Measurements from ENCODE around the gene SNCA. TPM values are rescaled to one million over a fixed set of nuclear protein-coding genes. Genes with fewer than 3 reads are reported as not detected.

Gene SNCA
- total RNA-seq, 4 donors from 2014 or later: 1.2 to 9.1 (median 2.6) TPM

DNA sequence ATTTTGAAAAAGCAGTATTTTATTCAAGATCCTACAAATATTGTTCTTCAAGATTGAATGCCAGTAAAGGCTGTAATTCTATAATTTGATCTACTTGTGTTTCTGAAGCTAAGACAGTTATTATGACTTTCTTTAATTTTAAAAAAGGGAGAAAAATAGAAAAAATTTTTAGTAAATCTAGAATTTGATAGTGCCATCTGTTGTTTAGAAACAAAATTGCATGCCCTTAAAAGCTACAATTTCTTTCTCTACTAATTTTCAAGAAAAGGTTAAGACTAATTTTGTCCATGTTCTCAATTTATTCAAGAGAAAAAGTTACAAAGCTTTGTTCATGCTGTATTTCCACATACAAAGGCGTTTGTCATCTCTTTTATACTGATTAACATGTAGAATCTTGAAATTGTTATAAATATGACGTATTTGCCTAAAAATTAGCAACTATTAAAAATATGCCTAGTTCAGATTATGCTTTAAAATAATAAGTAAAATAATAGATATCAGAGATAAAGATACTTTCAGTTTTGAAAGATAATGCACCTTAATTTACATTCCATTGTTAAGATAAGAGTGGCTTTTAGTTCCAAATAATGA is 32.1 kb upstream of the SNCA start:
- no peak overlapping the region for H3K4me3 ChIP-seq
- no peaks in the 10 kb centered on the region for H3K27me3 ChIP-seq
- TF ChIP-seq, protein P1, sequence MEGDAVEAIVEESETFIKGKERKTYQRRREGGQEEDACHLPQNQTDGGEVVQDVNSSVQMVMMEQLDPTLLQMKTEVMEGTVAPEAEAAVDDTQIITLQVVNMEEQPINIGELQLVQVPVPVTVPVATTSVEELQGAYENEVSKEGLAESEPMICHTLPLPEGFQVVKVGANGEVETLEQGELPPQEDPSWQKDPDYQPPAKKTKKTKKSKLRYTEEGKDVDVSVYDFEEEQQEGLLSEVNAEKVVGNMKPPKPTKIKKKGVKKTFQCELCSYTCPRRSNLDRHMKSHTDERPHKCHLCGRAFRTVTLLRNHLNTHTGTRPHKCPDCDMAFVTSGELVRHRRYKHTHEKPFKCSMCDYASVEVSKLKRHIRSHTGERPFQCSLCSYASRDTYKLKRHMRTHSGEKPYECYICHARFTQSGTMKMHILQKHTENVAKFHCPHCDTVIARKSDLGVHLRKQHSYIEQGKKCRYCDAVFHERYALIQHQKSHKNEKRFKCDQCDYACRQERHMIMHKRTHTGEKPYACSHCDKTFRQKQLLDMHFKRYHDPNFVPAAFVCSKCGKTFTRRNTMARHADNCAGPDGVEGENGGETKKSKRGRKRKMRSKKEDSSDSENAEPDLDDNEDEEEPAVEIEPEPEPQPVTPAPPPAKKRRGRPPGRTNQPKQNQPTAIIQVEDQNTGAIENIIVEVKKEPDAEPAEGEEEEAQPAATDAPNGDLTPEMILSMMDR (IDR thresholded peaks at IDR 0.05): peak in 5 of 6 experiments; percentile 16 to 37 (median 27)
- no peak for TF ChIP-seq POLR2A (IDR thresholded peaks at IDR 0.05)
- H3K9me3 ChIP-seq: no peaks in the 10 kb centered on the region
- no peak overlapping the region for H3K27ac ChIP-seq
- DNase-seq: no peak
- no peaks in the 10 kb centered on the region for H3K36me3 ChIP-seq
- H3K4me1 ChIP-seq: no peaks in the 10 kb centered on the region

DNA sequence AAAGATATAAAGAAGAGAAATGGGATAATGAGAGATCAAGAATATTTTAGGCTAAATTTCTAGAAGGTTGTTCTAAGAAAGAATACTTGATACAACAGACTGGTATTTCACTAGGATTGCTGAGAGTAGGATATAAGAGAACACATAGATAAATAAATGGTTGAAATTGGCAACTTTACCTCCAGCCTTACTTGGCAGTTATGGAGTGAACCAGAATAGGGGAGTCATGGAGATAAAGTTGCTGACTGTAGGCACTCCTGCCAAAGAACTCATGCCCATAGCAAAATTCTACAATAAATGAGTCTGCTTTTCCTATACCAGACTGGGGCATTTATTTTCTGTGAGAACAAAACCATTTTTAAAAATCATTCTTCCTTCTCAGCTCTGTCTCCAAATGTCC is 31.3 kb upstream of the SNCA start:
- Histone ChIP-seq H3K4me1 (no peaks in the 10 kb centered on the region), H3K27me3 (no peaks in the 10 kb centered on the region), H3K27ac (no peak overlapping the region), H3K4me3 (no peak overlapping the region), H3K36me3 (no peaks in the 10 kb centered on the region), H3K9me3 (no peaks in the 10 kb centered on the region)
- no peak for DNase-seq
- TF ChIP-seq, protein P1 (IDR thresholded peaks at IDR 0.05): no peak
- TF ChIP-seq POLR2A (IDR thresholded peaks at IDR 0.05): no peak

DNA sequence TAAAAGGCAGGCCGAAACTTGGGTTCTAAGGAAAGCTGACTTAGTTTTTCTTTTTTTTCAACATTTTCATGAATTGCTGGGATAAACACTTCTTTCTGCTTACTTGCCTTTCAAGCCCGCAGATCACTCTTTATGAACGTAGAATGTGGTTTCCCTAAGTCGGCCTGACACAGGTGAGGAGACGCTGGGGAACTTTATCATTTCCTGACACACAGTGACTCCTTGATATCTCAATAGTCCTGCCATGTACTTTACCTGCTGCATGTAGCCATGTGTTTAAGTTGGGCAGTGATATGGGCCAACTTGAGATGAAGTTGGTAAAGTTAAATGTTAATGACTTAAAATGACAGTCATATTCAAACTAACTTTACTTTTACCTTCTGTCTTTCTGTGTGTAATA is 26.6 kb upstream of the SNCA start:
- TF ChIP-seq, protein P1 (IDR thresholded peaks at IDR 0.05): no peak
- TF ChIP-seq POLR2A (IDR thresholded peaks at IDR 0.05): no peak
- Histone ChIP-seq H3K4me1 (no peaks in the 10 kb centered on the region), H3K9me3 (no peaks in the 10 kb centered on the region), H3K27me3 (no peaks in the 10 kb centered on the region), H3K36me3 (no peaks in the 10 kb centered on the region), H3K27ac (no peak overlapping the region), H3K4me3 (no peak overlapping the region)
- DNase-seq: no peak

GRCh38 chr4:89860971-89861370 is 24.0 kb upstream of the SNCA start:
- DNase-seq: no peak
- H3K4me1 ChIP-seq: no peaks in the 10 kb centered on the region
- TF ChIP-seq, protein P1 (IDR thresholded peaks at IDR 0.05): no peak
- no peak for TF ChIP-seq POLR2A (IDR thresholded peaks at IDR 0.05)

GRCh38 chr4:89855236-89855635 is 18.3 kb upstream of the SNCA start:
- H3K4me3 ChIP-seq: no peak overlapping the region
- H3K4me1 ChIP-seq: no peaks in the 10 kb centered on the region
- DNase-seq: no peak
- no peaks in the 10 kb centered on the region for H3K36me3 ChIP-seq
- no peaks in the 10 kb centered on the region for H3K9me3 ChIP-seq
- H3K27me3 ChIP-seq: no peaks in the 10 kb centered on the region
- H3K27ac ChIP-seq: no peak overlapping the region
- TF ChIP-seq POLR2A (IDR thresholded peaks at IDR 0.05): no peak
- TF ChIP-seq, protein P1 (IDR thresholded peaks at IDR 0.05): no peak

More at GRCh38 chr4:89860971-89861370, 24.0 kb upstream of the SNCA start:
- no peaks in the 10 kb centered on the region for H3K27me3 ChIP-seq
- H3K4me3 ChIP-seq: no peak overlapping the region
- no peaks in the 10 kb centered on the region for H3K9me3 ChIP-seq
- no peaks in the 10 kb centered on the region for H3K36me3 ChIP-seq
- no peak overlapping the region for H3K27ac ChIP-seq
